Kidney (tissue), 14 donors: ENCODE data around the gene NPAS3. TPM values are rescaled to one million over a fixed set of nuclear protein-coding genes. Genes with fewer than 3 reads are reported as not detected.

Experiments
- DNase-seq, 5 donors: peaks; one replicate each; pipeline ENCODE4 v3.0.0-alpha.2; 2013 to 2020
- FAIRE-seq: peaks from 2 replicates; lab custom pipeline; 2012; peaks lifted over from hg19 to GRCh38; lab: Jason Lieb, UNC
- H3K27ac ChIP-seq, 2 donors: one replicate each; pipeline ENCODE4 v1.7.0; 2013; ENCODE audit warnings: low read depth in 2 of 2, low read length in 2 of 2, inconsistent platforms in 1 of 2
- H3K27me3 ChIP-seq: one replicate; pipeline ENCODE4 v1.7.1; 2013; ENCODE audit warnings: low read length, inconsistent platforms; ENCODE audit not compliant: control insufficient read depth, insufficient read depth
- H3K36me3 ChIP-seq, 3 donors: one replicate each; pipeline versions ENCODE4 v1.7.0 to v1.7.1; 2013; ENCODE audit warnings: low read length in 3 of 3, control low read depth in 1 of 3, inconsistent platforms in 1 of 3; ENCODE audit not compliant: insufficient read depth in 3 of 3, control insufficient read depth in 2 of 3
- H3K4me1 ChIP-seq, 3 donors: one replicate each; pipeline versions ENCODE4 v1.7.0 to v1.7.1; 2013; ENCODE audit warnings: low read length in 3 of 3, inconsistent platforms in 1 of 3, low read depth in 1 of 3; ENCODE audit not compliant: control insufficient read depth in 2 of 3, insufficient read depth in 2 of 3
- H3K4me3 ChIP-seq, 3 donors: one replicate each; pipeline versions ENCODE4 v1.7.0 to v1.8.1; 2013; ENCODE audit warnings: low read length in 3 of 3, control low read depth in 1 of 3, inconsistent platforms in 1 of 3
- H3K9ac ChIP-seq, 3 donors: one replicate each; pipeline versions ENCODE4 v1.7.0 to v1.7.1; 2013; ENCODE audit warnings: low read length in 3 of 3, control low read depth in 1 of 3, inconsistent platforms in 1 of 3
- H3K9me3 ChIP-seq, 3 donors: one replicate each; pipeline versions ENCODE4 v1.7.0 to v1.7.1; 2013; ENCODE audit warnings: low read length in 3 of 3, control low read depth in 1 of 3, inconsistent platforms in 1 of 3; ENCODE audit not compliant: control insufficient read depth in 2 of 3, insufficient read depth in 1 of 3
- intact Hi-C: fragments of 100-400 bp; cut with DNase I; formaldehyde crosslinking; loops from one replicate; pipeline ENCODE4 v1.11.1; 2022
- polyA plus RNA-seq: library from polyadenylated mRNA; stranded (reverse); fragments of 350-450 nt; fragmentation: Illumina TruSeq; extraction: RNeasy Lipid Tissue Mini Kit (QIAGEN cat#74804); gene quantifications from one replicate; pipeline ENCODE4 v1.2.3, GENCODE V29; 2014; ENCODE audit warnings: low read depth, low replicate concordance; ENCODE audit not compliant: insufficient read depth
- total RNA-seq: library from RNA; stranded (reverse); fragmentation: NEBNext Ultra II Directional; extraction: Animal tissue kit (Norgen Biotek cat#: 25700); gene quantifications from one replicate; pipeline ENCODE4 v1.2.1, GENCODE V29; 2021
- TF ChIP-seq, protein P1 (sequence below): IDR thresholded peaks from 3 replicates; pipeline ENCODE4 v1.5.1; 2012; ENCODE audit warnings: mild to moderate bottlenecking, moderate library complexity, borderline replicate concordance; ENCODE audit not compliant: insufficient read depth; ENCODE audit errors: extremely low read depth
- donor health status: control.
- donor health status: control.
- donor health status: control.
- donor health status: control.
- donor health status: control.
- donor health status: DM: yes; HTN: yes; CAD: no.
- donor health status: Normal renal cell carcinoma (clear cell type).

NPAS3 gene
- total and polyA plus RNA-seq, 2 donors from 2014 or later: 0.82 to 5.0 TPM

- intact Hi-C loops: no loop called here
- peaks cover 0 to 5% (median 0%) of the 10 kb centered on the region in 3 donors for H3K4me1 ChIP-seq
- H3K36me3 ChIP-seq: no peaks in the 10 kb centered on the region
- no peak overlapping the region for H3K4me3 ChIP-seq
- no peaks in the 10 kb centered on the region for H3K9me3 ChIP-seq
- H3K27me3 ChIP-seq: no peaks in the 10 kb centered on the region
- DNase-seq (no peak), FAIRE-seq (no peak)
- no peak overlapping the region for H3K9ac ChIP-seq
- TF ChIP-seq, protein P1, sequence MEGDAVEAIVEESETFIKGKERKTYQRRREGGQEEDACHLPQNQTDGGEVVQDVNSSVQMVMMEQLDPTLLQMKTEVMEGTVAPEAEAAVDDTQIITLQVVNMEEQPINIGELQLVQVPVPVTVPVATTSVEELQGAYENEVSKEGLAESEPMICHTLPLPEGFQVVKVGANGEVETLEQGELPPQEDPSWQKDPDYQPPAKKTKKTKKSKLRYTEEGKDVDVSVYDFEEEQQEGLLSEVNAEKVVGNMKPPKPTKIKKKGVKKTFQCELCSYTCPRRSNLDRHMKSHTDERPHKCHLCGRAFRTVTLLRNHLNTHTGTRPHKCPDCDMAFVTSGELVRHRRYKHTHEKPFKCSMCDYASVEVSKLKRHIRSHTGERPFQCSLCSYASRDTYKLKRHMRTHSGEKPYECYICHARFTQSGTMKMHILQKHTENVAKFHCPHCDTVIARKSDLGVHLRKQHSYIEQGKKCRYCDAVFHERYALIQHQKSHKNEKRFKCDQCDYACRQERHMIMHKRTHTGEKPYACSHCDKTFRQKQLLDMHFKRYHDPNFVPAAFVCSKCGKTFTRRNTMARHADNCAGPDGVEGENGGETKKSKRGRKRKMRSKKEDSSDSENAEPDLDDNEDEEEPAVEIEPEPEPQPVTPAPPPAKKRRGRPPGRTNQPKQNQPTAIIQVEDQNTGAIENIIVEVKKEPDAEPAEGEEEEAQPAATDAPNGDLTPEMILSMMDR: no peak
- H3K27ac ChIP-seq: no peak overlapping the region
Measured at GRCh38 chr14:32898876-32899275, 39.8 kb upstream of the NPAS3 start.

DNA sequence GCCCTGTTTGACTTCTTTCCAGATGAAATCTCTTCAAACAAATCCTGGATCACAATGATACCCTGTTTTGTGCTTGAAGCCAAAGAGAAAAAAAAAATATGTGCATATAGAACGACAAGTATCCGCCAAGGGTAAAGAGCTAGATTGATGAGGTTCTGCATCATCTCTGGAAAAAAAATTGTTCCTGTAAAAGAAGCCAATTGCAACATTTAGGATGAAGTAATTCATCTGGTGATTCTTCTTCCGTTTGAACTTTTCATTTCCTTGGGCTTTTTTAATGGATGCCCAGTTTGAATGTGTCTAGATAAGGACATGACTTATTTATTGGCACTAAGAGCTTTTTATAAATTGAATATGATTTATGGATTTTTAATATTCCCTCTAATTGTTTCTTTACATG lies 38.1 kb upstream of the NPAS3 start:
- H3K27ac ChIP-seq: no peak overlapping the region
- H3K27me3 ChIP-seq: no peaks in the 10 kb centered on the region
- H3K36me3 ChIP-seq: no peaks in the 10 kb centered on the region
- DNase-seq (no peak), FAIRE-seq (no peak)
- no peak overlapping the region for H3K4me3 ChIP-seq
- intact Hi-C loops: no loop called here
- peaks cover 0 to 5% (median 0%) of the 10 kb centered on the region in 3 donors for H3K4me1 ChIP-seq
- no peaks in the 10 kb centered on the region for H3K9me3 ChIP-seq
- H3K9ac ChIP-seq: no peak overlapping the region
- TF ChIP-seq, protein P1: no peak

DNA sequence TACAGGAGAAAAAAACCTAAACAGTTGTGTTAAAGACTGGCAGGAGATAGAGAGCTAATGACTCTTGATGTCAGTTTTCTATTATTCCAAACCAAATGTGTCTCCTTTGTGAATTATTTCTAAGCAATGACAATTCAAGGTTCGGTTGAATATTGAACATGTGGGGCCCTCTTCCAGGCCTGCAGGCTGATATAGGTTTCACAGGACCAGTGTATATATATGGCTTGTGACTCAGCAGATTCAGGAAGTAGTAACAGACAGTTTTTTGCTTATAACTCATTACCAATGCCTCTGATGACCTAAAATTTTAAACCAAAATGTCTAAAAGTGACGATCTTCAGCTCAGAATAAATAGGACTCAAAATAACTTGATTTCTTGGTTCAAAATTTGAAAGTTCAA lies 33.7 kb upstream of the NPAS3 start:
- TF ChIP-seq, protein P1: no peak
- Histone ChIP-seq H3K36me3 (no peaks in the 10 kb centered on the region), H3K4me3 (no peak overlapping the region), H3K9ac (no peak overlapping the region), H3K9me3 (no peaks in the 10 kb centered on the region), H3K27ac (no peak overlapping the region), H3K4me1 (no peaks in the 10 kb centered on the region), H3K27me3 (no peaks in the 10 kb centered on the region)
- no peak for DNase-seq
- intact Hi-C loops: no loop called here
- FAIRE-seq: no peak

DNA sequence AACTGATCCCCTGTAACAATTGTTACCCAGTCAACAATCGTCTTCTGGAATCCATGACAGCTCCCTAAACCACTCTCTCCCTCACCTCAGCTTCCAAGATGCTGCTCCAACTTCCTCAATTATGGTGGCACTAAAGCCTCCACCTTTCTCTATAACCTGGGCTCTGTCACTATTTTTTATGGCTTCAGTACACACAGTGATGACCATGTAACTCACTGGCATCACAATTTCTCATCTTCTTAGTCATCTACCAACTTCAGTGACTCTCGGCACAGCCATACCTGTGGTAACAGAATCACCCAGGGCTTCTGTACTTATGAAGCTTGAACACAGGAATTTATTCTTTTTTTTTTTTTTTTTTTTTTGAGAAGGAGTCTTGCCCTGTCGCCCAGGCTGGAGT lies 32.0 kb upstream of the NPAS3 start:
- DNase-seq: no peak
- TF ChIP-seq, protein P1: no peak
- intact Hi-C loops: no loop called here
- Histone ChIP-seq H3K27ac (no peak overlapping the region), H3K9me3 (no peaks in the 10 kb centered on the region), H3K27me3 (no peaks in the 10 kb centered on the region), H3K4me3 (no peak overlapping the region), H3K36me3 (no peaks in the 10 kb centered on the region), H3K4me1 (no peaks in the 10 kb centered on the region), H3K9ac (no peak overlapping the region)
- FAIRE-seq: no peak
